ENCODE data around the gene FOXN1.

GRCh38 chr17:28553000-28553505, 46.9 kb downstream of the FOXN1 start:
- TF ChIP-seq GMEB2 (CRISPR knock-in tag; IDR thresholded peaks at IDR 0.05; ENCODE audit: low read depth), result no peak
- TF ChIP-seq ATF3 (CRISPR knock-in tag; IDR thresholded peaks at IDR 0.05), result no peak
- TF ChIP-seq TAF1 (CRISPR knock-in tag; IDR thresholded peaks at IDR 0.05), result no peak
- no peak for TF ChIP-seq CTCF (CRISPR knock-in tag; IDR thresholded peaks at IDR 0.05)
- TF ChIP-seq GABPA (IDR thresholded peaks at IDR 0.05; ENCODE audit: low read depth, low read length), result no peak
- no peak for TF ChIP-seq GABPA (CRISPR knock-in tag; IDR thresholded peaks at IDR 0.05; ENCODE audit: low read depth)
- TF ChIP-seq POLR2AphosphoS5 (IDR thresholded peaks at IDR 0.05; ENCODE audit: low read depth, low read length), result no peak
- no peak for TF ChIP-seq EEA1 (CRISPR knock-in tag; IDR thresholded peaks at IDR 0.05; ENCODE audit: borderline replicate concordance)
- TF ChIP-seq JUNB (CRISPR knock-in tag; IDR thresholded peaks at IDR 0.05; ENCODE audit: borderline replicate concordance), result no peak
- no peak for TF ChIP-seq TRIM22 (IDR thresholded peaks at IDR 0.05)
- no peak for TF ChIP-seq MYNN (CRISPR knock-in tag; IDR thresholded peaks at IDR 0.05; ENCODE audit: low read depth)
- TF ChIP-seq ZNF124 (CRISPR knock-in tag; IDR thresholded peaks at IDR 0.05), result no peak
- TF ChIP-seq KDM1A (CRISPR knock-in tag; IDR thresholded peaks at IDR 0.05), result no peak

All from HepG2 (cell line).